OCI-LY7 (cell line): ENCODE results near the gene HLX. TPM values are rescaled to one million over a fixed set of nuclear protein-coding genes. Genes with fewer than 3 reads are reported as not detected.

Source experiments
- BruUV-seq: library from RNA; stranded (reverse); fragments of 400-500 nt; replicated peaks from 2 replicates; lab custom pipeline; 2021; lab: Mats Ljungman, UMichigan
- CTCF ChIA-PET: fragments of 300-600 bp; sonication (Branson Sonifier 250); formaldehyde crosslinking; loops from one replicate; lab custom pipeline; 2022; ENCODE audit warnings: antibody characterized with exemption; ENCODE audit not compliant: unreplicated experiment; lab: Charles Lee
- POLR2A ChIA-PET: fragments of 300-600 bp; sonication (Branson Sonifier 250); formaldehyde crosslinking; loops from one replicate; lab custom pipeline; 2022; ENCODE audit warnings: antibody characterized with exemption; lab: Charles Lee
- DNase-seq: peaks from one replicate; pipeline ENCODE4 v3.0.0-alpha.2; 2015; ENCODE audit warnings: low spot score
- H2AFZ ChIP-seq: fragments of 200-600 bp; sonication (generic), shearing (Covaris generic); 2 replicates; pipeline ENCODE4 v1.6.1; 2014; ENCODE audit warnings: mild to moderate bottlenecking, antibody characterized with exemption, low read length, moderate library complexity
- H3K27ac ChIP-seq: fragments of 200-600 bp; sonication (generic); 2 replicates; pipeline ENCODE4 v1.5.1; 2014; ENCODE audit warnings: mixed run types, low read depth, mild to moderate bottlenecking, moderate library complexity, low read length, inconsistent platforms; ENCODE audit not compliant: poor library complexity, severe bottlenecking
- H3K36me3 ChIP-seq: fragments of 200-600 bp; sonication (generic); 2 replicates; pipeline ENCODE4 v1.6.1; 2014; ENCODE audit warnings: mild to moderate bottlenecking, antibody characterized with exemption, low read length, moderate library complexity, mixed read lengths; ENCODE audit not compliant: insufficient read depth
- H3K4me1 ChIP-seq: fragments of 200-600 bp; sonication (generic); 2 replicates; pipeline ENCODE4 v1.5.1; 2014; ENCODE audit warnings: mild to moderate bottlenecking, low read length; ENCODE audit not compliant: insufficient read depth, poor library complexity, severe bottlenecking
- H3K4me2 ChIP-seq: fragments of 200-600 bp; sonication (generic); 2 replicates; pipeline ENCODE4 v1.6.1; 2014; ENCODE audit warnings: mild to moderate bottlenecking, low read length
- H3K4me3 ChIP-seq: fragments of 200-600 bp; sonication (generic); 2 replicates; pipeline ENCODE4 v1.5.1; 2014; ENCODE audit warnings: mild to moderate bottlenecking, low read depth, low read length; ENCODE audit not compliant: poor library complexity, severe bottlenecking
- H3K79me2 ChIP-seq: fragments of 200-600 bp; sonication (generic); 2 replicates; pipeline ENCODE4 v1.6.1; 2016; ENCODE audit warnings: low read depth, mild to moderate bottlenecking, low read length, moderate library complexity, mixed read lengths; ENCODE audit not compliant: insufficient read depth
- H3K9me2 ChIP-seq: fragments of 200-600 bp; sonication (generic); 2 replicates; pipeline ENCODE4 v1.6.1; 2016; ENCODE audit warnings: mild to moderate bottlenecking, low read length, mixed read lengths; ENCODE audit not compliant: insufficient read depth
- H3K9me3 ChIP-seq: fragments of 200-600 bp; sonication (generic); 2 replicates; pipeline ENCODE4 v1.6.1; 2014; ENCODE audit warnings: mild to moderate bottlenecking, mixed run types, low read length, mixed read lengths
- H4K20me1 ChIP-seq: fragments of 200-600 bp; sonication (generic); 2 replicates; pipeline ENCODE4 v1.6.1; 2014; ENCODE audit warnings: mild to moderate bottlenecking, antibody characterized with exemption, low read length, moderate library complexity, mixed read lengths; ENCODE audit not compliant: insufficient read depth
- CTCF ChIP-seq: fragments of 200-600 bp; sonication (generic); conservative IDR thresholded peaks from 2 replicates; pipeline ENCODE4 v1.5.1; 2014; ENCODE audit warnings: mild to moderate bottlenecking, antibody characterized with exemption, low read length, moderate library complexity, mixed read lengths
- EZH2phosphoT487 ChIP-seq: fragments of 200-600 bp; sonication (generic); IDR thresholded peaks from 2 replicates; pipeline ENCODE4 v1.6.1; 2018; ENCODE audit warnings: low read depth, borderline replicate concordance, mild to moderate bottlenecking, mixed run types, antibody characterized with exemption, low read length, moderate library complexity, mixed read lengths
- intact Hi-C: fragments of 100-400 bp; cut with micrococcal nuclease; formaldehyde crosslinking; loops from one replicate; pipeline ENCODE4 v1.10.0; 2022; ENCODE audit not compliant: unreplicated experiment
- total RNA-seq, 2 experiments: library from RNA; depleted of rRNA in 1 of 2; stranded (reverse); fragments of >200 nt in 1 of 2; shearing (Covaris generic) in 1 of 2; gene quantifications; 2 replicates each; pipeline ENCODE4 v1.2.3, GENCODE V29; 2014 to 2022

HLX gene
- total RNA-seq, 2 experiments from 2014 or later = not detected

GRCh38 chr1:220926146-220926545 is 46.9 kb downstream of the HLX start:
- DNase-seq = no peak
- Histone ChIP-seq H3K9me2 (no peaks in the 10 kb centered on the region), H4K20me1 (no peaks in the 10 kb centered on the region), H2AFZ (no peak overlapping the region), H3K4me1 (no peaks in the 10 kb centered on the region), H3K4me2 (no peak overlapping the region), H3K36me3 (no peaks in the 10 kb centered on the region), H3K9me3 (no peaks in the 10 kb centered on the region), H3K27ac (no peak overlapping the region), H3K4me3 (no peak overlapping the region), H3K79me2 (no peaks in the 10 kb centered on the region)
- POLR2A ChIA-PET = interaction anchor here (1.1 to 3.5 kb wide), 2 partner anchors 12 to 14 kb away, joined by 4 to 11 read pairs; no protein-coding TSS in a partner anchor
- no TSS peak for BruUV-seq
- CTCF ChIA-PET = no interaction called here
- intact Hi-C loops = no loop called here
- TF ChIP-seq EZH2phosphoT487 = no peak
- TF ChIP-seq CTCF = no peak

GRCh38 chr1:220927442-220927841 is 48.2 kb downstream of the HLX start:
- no peak for DNase-seq
- no peak overlapping the region for H3K4me2 ChIP-seq
- no peak overlapping the region for H2AFZ ChIP-seq
- H3K4me1 ChIP-seq = no peaks in the 10 kb centered on the region
- no peaks in the 10 kb centered on the region for H3K36me3 ChIP-seq
- H3K9me3 ChIP-seq = no peaks in the 10 kb centered on the region
- no peaks in the 10 kb centered on the region for H4K20me1 ChIP-seq
- H3K9me2 ChIP-seq = no peaks in the 10 kb centered on the region
- H3K79me2 ChIP-seq = no peaks in the 10 kb centered on the region
- H3K27ac ChIP-seq = no peak overlapping the region
- TF ChIP-seq EZH2phosphoT487 = no peak
- TF ChIP-seq CTCF = no peak
- intact Hi-C loops = no loop called here
- POLR2A ChIA-PET = interaction anchor here (3.5 kb wide), 1 partner anchor 13 kb away, joined by 11 read pairs; no protein-coding TSS in a partner anchor
- BruUV-seq = no TSS peak
- no peak overlapping the region for H3K4me3 ChIP-seq
- CTCF ChIA-PET = no interaction called here

GRCh38 chr1:220928320-220928719 is 49.1 kb downstream of the HLX start:
- BruUV-seq = no TSS peak
- H3K9me2 ChIP-seq = no peaks in the 10 kb centered on the region
- POLR2A ChIA-PET = interaction anchor here (1.4 to 3.5 kb wide), 2 partner anchors 12 kb away, joined by 5 to 11 read pairs; no protein-coding TSS in a partner anchor
- no peak overlapping the region for H3K27ac ChIP-seq
- TF ChIP-seq CTCF (no peak), EZH2phosphoT487 (no peak)
- no peak overlapping the region for H2AFZ ChIP-seq
- no peaks in the 10 kb centered on the region for H4K20me1 ChIP-seq
- no peaks in the 10 kb centered on the region for H3K9me3 ChIP-seq
- intact Hi-C loops = no loop called here
- no peak overlapping the region for H3K4me3 ChIP-seq
- no peaks in the 10 kb centered on the region for H3K4me1 ChIP-seq
- DNase-seq = no peak
- H3K79me2 ChIP-seq = no peaks in the 10 kb centered on the region
- no peak overlapping the region for H3K4me2 ChIP-seq
- CTCF ChIA-PET = no interaction called here
- no peaks in the 10 kb centered on the region for H3K36me3 ChIP-seq
